Activated naive CD4-positive, alpha-beta T cell treated with anti-CD3 and anti-CD28 coated beads for 36 hours (primary cell): ENCODE data around the gene TLR9. TPM values are rescaled to one million over a fixed set of nuclear protein-coding genes. Genes with fewer than 3 reads are reported as not detected.
A peak's percentile ranks its signal among the peaks of the same experiment; 100 is the strongest.

Experiments used
- CTCF ChIA-PET: fragments of 350-600 bp; sonication (Branson Sonifier 250); formaldehyde crosslinking; loops from one replicate; lab custom pipeline; 2021; ENCODE audit warnings: antibody characterized with exemption; lab: Charles Lee
- DNase-seq: peaks from one replicate; pipeline ENCODE4 v3.0.0-alpha.2; 2020
- H3K27ac Mint-ChIP-seq: one replicate; pipeline ENCODE4 v1.8.0; 2021; ENCODE audit warnings: mild to moderate bottlenecking, mixed read lengths
- H3K27me3 Mint-ChIP-seq: one replicate; pipeline ENCODE4 v1.8.0; 2021; ENCODE audit warnings: low read depth, mixed read lengths
- H3K36me3 Mint-ChIP-seq: one replicate; pipeline ENCODE4 v1.8.0; 2021; ENCODE audit warnings: low read depth, mixed read lengths
- H3K4me1 Mint-ChIP-seq: one replicate; pipeline ENCODE4 v1.8.0; 2021; ENCODE audit warnings: low read depth, mixed read lengths
- H3K4me3 Mint-ChIP-seq: one replicate; pipeline ENCODE4 v1.8.0; 2021; ENCODE audit warnings: mild to moderate bottlenecking, moderate library complexity, mixed read lengths
- H3K9me3 Mint-ChIP-seq: one replicate; pipeline ENCODE4 v1.8.0; 2021; ENCODE audit warnings: mixed read lengths
- intact Hi-C: fragments of 100-400 bp; cut with micrococcal nuclease; formaldehyde crosslinking; loops from one replicate; pipeline ENCODE4 v1.15.1; 2023
- total RNA-seq, 2 experiments: library from RNA; stranded (reverse); gene quantifications; one replicate each; pipeline ENCODE4 v1.2.3, GENCODE V29; 2021

Gene TLR9
- total RNA-seq, 2 experiments from 2014 or later, result 0.62 to 0.89 TPM

DNA sequence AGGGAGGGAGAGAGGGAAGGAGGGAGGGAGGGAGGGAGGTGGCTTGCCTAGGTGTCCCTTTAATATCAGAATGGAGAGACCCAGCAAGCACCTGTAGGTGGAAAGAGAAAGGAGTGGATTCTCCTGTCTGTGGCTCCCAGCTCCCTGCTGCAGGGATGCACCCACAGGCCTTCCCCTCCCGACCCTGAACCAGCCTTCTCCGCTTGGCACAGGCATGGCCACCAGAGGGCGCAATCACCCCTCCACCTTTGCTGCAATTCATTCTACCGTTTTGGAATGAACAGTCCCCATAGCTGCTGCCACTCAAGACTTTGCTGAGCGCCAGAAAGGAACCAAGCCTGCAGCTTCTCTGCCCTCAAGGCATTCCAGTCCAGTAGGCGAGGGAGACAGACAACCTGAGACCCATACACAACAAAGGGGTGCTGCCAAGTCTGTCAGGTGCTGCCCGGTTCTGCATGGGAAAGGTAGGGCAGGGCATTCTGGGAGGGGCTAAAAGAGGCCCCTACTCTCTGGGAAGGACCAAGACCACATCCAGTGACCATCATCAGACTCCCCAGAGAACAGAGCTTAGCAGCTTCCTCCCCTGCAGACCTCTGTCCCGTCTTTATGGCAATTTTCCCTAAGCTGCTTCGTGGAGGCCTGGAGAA is 4.9 kb downstream of the TLR9 start:
- Mint-ChIP-seq H3K27me3 (no peaks in the 10 kb centered on the region), H3K4me3 (no peak overlapping the region), H3K36me3 (peaks cover 5% of the 10 kb centered on the region), H3K4me1 (peaks cover 82% of the 10 kb centered on the region), H3K27ac (no peak overlapping the region), H3K9me3 (no peaks in the 10 kb centered on the region)
- DNase-seq, result peak; percentile 97
- intact Hi-C loops, result loop anchor here (1.0 to 10.0 kb wide), 5 partner anchors 20 to 226 kb away; partner anchors contain the start of gene DUSP7
- CTCF ChIA-PET, result interaction anchor here (0.7 to 14.1 kb wide), 41 partner anchors 9 to 279 kb away, joined by 3 to 314 read pairs (median 5); partner anchors contain the start of genes ABHD14B, ACY1, ALAS1 and GLYCTK

DNA sequence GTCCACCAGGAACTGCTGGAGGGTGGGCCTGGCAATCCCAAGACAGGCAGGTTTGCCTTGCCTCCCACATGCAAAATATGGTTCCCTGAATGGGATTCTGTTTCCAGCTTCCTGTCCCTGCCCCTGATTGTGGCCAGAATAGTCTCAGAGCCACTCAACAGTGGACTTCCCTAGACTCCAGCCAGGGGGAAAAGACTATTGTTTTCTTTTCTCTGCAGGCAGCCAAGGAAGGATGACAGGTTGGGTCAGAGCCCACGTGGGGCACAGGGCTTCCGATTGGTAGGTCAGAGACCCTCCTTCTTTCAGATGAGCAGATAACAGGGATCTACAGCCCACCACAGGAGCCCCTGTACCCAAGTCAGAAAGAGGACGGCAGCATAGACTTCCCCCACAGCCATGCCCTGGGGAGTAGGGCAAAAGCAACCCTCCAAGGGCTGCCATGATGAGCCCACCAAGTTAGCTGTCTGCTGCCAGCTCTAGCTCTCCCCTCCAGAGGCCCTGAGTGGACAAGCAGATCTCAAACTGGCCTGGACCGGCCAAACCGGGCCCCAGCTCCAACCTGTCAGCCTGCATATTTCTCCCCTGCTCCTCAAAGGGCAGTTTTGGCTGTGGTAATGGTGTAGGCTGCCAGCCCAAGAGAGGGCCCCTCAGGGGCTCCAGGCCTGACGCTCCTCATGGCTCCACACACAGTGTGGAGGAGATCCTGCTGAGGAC is 6.4 kb downstream of the TLR9 start:
- Mint-ChIP-seq H3K4me3 (no peak overlapping the region), H3K36me3 (peaks cover 7% of the 10 kb centered on the region), H3K4me1 (peaks cover 70% of the 10 kb centered on the region), H3K9me3 (no peaks in the 10 kb centered on the region), H3K27ac (no peak overlapping the region), H3K27me3 (no peaks in the 10 kb centered on the region)
- no peak for DNase-seq
- CTCF ChIA-PET, result interaction anchor here (1.0 to 14.1 kb wide), 21 partner anchors 8 to 246 kb away, joined by 3 to 314 read pairs (median 5); partner anchors contain the start of genes ABHD14B and ALAS1
- intact Hi-C loops, result loop anchor here (5.0 kb wide), 2 partner anchors 67 to 217 kb away; partner anchors contain the start of gene POC1A

DNA sequence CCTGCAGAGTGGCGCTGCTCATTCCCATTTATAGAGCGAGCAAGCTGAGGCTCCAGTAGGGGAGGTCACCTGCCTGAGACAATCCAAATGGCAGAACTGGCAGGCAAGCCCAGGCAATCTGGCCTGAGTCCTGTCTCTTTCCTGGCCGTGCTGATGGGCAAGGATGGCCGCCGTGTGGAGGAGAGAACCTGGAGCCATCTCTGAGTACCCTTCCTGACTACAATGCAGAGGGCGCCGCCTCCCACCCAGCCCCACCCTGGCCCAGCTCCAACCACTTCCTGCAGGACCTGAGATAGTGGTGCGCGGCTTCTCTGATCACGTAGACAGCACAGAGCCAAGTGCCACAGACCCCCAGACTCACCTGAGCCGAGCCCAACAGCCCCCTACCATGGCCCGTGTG is 7.0 kb downstream of the TLR9 start:
- Mint-ChIP-seq H3K27me3 (no peaks in the 10 kb centered on the region), H3K36me3 (peaks cover 12% of the 10 kb centered on the region), H3K27ac (peak overlapping the region; percentile 29), H3K4me1 (peaks cover 64% of the 10 kb centered on the region), H3K4me3 (peak overlapping the region; percentile 4), H3K9me3 (no peaks in the 10 kb centered on the region)
- CTCF ChIA-PET, result interaction anchor here (0.5 to 14.1 kb wide), 7 partner anchors 13 to 121 kb away, joined by 3 to 314 read pairs (median 6); partner anchors contain the start of gene GLYCTK
- DNase-seq, result peak; percentile 50
- intact Hi-C loops, result loop anchor here (5.0 kb wide), 2 partner anchors 66 to 216 kb away; partner anchors contain the start of gene POC1A

DNA sequence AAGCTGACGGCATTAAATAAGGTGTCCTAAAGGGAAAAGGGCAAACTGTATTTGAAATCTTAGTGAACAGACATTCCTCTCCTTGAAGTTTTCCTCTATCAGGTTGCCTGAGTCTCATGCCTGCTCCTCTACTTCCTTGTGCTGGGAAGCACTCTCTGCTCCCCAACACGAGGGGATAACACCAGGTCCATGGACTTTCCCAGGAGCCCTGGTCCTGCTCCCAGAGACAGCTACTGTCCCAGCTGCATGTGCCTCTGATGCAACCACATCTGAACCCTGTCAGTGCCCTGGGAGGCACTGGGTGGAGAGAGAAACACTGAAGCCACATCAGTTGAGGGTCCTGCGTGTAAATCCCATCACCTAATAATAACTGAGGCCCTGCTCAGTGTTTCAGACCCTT is 7.4 kb downstream of the TLR9 start:
- H3K9me3 Mint-ChIP-seq, result no peaks in the 10 kb centered on the region
- peaks cover 60% of the 10 kb centered on the region for H3K4me1 Mint-ChIP-seq
- H3K36me3 Mint-ChIP-seq, result peaks cover 15% of the 10 kb centered on the region
- CTCF ChIA-PET, result interaction anchor here (0.5 to 14.1 kb wide), 8 partner anchors 9 to 122 kb away, joined by 3 to 314 read pairs (median 5); partner anchors contain the start of gene GLYCTK
- no peak for DNase-seq
- no peaks in the 10 kb centered on the region for H3K27me3 Mint-ChIP-seq
- peak overlapping the region; percentile 29 for H3K27ac Mint-ChIP-seq
- intact Hi-C loops, result loop anchor here (5.0 kb wide), 2 partner anchors 66 to 216 kb away; partner anchors contain the start of gene POC1A
- H3K4me3 Mint-ChIP-seq, result peak overlapping the region; percentile 4

DNA sequence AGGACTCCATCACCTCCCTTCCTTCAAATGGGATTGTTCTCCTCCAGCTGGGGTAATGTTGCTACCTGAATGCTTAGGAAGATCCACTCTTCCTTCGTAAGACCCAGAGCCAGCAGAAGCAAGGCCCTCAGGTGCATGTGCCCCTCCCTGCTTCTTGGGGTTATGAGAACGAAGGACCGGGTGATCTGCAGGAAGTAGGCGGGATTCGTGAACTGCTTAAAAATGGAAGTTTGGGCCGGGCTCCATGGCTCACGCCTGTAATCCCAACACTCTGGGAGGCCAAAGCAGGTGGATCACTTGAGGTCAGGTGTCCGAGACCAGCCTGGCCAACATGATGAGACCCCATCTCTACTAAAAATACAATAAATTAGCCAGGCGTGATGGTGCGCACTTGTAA is 8.0 kb downstream of the TLR9 start:
- no peaks in the 10 kb centered on the region for H3K9me3 Mint-ChIP-seq

DNA sequence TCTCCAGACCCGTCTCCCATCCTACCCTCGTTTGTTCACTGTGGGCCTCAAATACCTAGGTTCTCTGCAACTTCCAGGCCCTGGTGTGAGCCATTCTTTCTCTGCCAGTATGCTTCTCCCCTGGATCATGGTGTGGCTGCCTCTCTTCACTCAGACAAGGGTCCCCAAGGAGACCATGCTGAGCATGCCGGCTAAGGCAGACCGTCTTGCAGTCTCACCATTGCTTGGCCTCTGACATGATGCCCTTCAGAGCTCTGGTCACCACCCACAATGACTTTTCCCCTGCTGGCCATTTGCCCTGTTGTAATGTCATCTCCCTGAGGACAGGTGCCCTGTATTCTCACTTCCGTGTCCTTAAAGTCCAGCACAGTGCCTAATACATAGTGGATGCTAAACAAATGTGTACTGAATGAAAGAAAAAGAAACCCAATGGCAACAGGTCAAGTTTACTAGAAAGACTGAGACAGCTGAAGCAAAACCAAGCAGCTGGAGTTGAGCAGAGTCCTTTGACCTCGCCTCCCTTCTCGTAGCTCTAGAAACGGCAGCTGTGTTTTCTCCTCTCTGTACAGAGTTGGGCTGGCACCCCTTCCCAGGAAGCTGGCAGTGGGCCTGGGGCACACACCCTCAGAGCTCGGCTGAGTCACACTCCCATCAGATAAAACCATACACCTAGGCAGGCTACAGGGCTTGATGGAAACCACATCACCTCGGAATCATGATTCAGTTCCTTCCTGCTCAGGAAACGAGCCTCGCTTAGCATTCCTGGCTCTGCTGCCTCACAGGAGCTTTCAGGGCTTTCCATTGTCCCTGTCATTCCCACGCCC is 8.6 kb downstream of the TLR9 start:
- no peaks in the 10 kb centered on the region for H3K27me3 Mint-ChIP-seq
- peaks cover 47% of the 10 kb centered on the region for H3K4me1 Mint-ChIP-seq
- H3K9me3 Mint-ChIP-seq, result no peaks in the 10 kb centered on the region
- intact Hi-C loops, result loop anchor here (1.0 to 5.0 kb wide), 3 partner anchors 18 to 214 kb away; partner anchors contain the start of genes ALAS1 and POC1A
- DNase-seq, result peak; percentile 73
- H3K27ac Mint-ChIP-seq, result peak overlapping the region; percentile 72
- CTCF ChIA-PET, result interaction anchor here (0.8 to 14.1 kb wide), 5 partner anchors 10 to 123 kb away, joined by 3 to 314 read pairs (median 6); no protein-coding TSS in a partner anchor
- H3K4me3 Mint-ChIP-seq, result peak overlapping the region; percentile 2
- peaks cover 23% of the 10 kb centered on the region for H3K36me3 Mint-ChIP-seq

More for the DNA sequence above, 8.0 kb downstream of the TLR9 start:
- DNase-seq, result no peak
- intact Hi-C loops, result loop anchor here (1.0 to 5.0 kb wide), 3 partner anchors 19 to 215 kb away; partner anchors contain the start of genes ALAS1 and POC1A
- Mint-ChIP-seq H3K27ac (peak overlapping the region; percentile 72), H3K4me1 (peaks cover 53% of the 10 kb centered on the region), H3K27me3 (no peaks in the 10 kb centered on the region), H3K36me3 (peaks cover 19% of the 10 kb centered on the region), H3K4me3 (peak overlapping the region; percentile 2)
- CTCF ChIA-PET, result interaction anchor here (0.8 to 14.1 kb wide), 6 partner anchors 10 to 122 kb away, joined by 3 to 314 read pairs (median 7); no protein-coding TSS in a partner anchor

DNA sequence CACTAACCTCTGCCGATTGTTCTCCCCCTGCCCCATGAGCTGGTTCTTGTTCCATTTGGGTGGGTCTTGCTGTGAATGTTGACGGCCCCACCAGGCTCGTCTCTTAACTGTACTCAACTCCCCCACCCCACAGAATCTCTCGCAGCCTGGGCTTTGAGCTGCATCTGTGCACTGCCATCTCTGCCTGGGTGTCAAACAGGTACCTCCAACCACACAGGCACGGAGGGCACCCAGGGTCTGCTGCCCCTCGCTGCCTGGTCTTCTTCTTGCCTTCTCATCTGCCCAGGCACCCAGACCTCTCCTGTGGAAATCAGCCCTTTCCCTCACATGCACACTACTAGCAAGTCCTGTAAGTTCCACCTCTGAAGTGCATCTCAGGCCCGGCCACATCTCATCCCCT is 10.1 kb downstream of the TLR9 start:
- no peaks in the 10 kb centered on the region for H3K27me3 Mint-ChIP-seq
- no peak overlapping the region for H3K27ac Mint-ChIP-seq
- H3K36me3 Mint-ChIP-seq, result peaks cover 23% of the 10 kb centered on the region
- CTCF ChIA-PET, result interaction anchor here (0.5 to 14.1 kb wide), 2 partner anchors 62 to 125 kb away, joined by 3 to 314 read pairs; no protein-coding TSS in a partner anchor
- no peak overlapping the region for H3K4me3 Mint-ChIP-seq
- intact Hi-C loops, result loop anchor here (5.0 kb wide), 2 partner anchors 63 to 213 kb away; partner anchors contain the start of gene POC1A
- H3K9me3 Mint-ChIP-seq, result no peaks in the 10 kb centered on the region
- peaks cover 33% of the 10 kb centered on the region for H3K4me1 Mint-ChIP-seq
- no peak for DNase-seq

DNA sequence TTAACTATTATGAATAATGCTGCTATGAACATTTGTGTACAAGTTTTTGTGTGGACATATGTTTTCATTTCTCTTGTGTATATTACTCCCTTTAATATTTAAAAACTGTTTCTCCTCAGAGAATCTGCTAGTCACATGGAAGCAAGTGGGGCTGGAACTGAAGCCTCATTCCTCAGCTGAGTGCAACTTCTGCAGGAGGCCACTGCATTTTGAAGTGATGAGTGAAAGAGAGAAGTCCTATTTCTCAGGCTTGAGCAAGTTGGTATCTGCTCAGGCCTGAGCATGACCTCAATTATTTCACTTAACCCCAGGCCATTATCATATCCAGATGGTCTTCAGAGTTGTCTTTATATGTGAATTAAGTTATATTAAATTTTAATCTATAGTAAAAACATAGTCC is 11.5 kb downstream of the TLR9 start:
- Mint-ChIP-seq H3K4me3 (no peak overlapping the region), H3K36me3 (peaks cover 32% of the 10 kb centered on the region)
- no peak for DNase-seq

DNA sequence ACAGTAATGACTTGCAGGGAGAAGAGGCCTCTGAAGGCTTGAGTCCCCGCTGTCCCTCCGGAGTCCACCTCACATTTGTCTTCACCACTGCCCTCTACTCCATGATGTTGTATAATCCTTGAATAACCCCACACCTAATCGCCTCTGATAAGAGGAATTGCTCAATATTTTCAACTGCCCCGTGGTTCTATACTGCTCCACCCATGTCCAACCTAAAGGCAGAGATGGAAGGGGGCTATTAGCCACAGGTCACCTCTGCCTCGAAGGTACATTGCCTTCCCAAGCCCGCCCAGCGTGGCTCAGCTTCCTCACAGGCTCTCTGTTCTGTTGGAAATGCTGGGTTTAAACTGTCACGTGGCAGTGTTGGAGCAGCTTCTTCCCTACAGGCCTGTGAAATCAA is 12.4 kb downstream of the TLR9 start:
- intact Hi-C loops, result no loop called here
- H3K27ac Mint-ChIP-seq, result no peak overlapping the region
- H3K27me3 Mint-ChIP-seq, result no peaks in the 10 kb centered on the region
- CTCF ChIA-PET, result interaction anchor here (1.1 to 1.4 kb wide), 2 partner anchors 9 to 126 kb away, joined by 4 to 6 read pairs; no protein-coding TSS in a partner anchor
- no peaks in the 10 kb centered on the region for H3K9me3 Mint-ChIP-seq
- peaks cover 19% of the 10 kb centered on the region for H3K4me1 Mint-ChIP-seq
- no peak for DNase-seq
- no peak overlapping the region for H3K4me3 Mint-ChIP-seq
- peaks cover 38% of the 10 kb centered on the region for H3K36me3 Mint-ChIP-seq

More for the DNA sequence above, 11.5 kb downstream of the TLR9 start:
- CTCF ChIA-PET, result interaction anchor here (1.1 to 14.1 kb wide), 2 partner anchors 125 to 126 kb away, joined by 6 to 314 read pairs; no protein-coding TSS in a partner anchor
- H3K4me1 Mint-ChIP-seq, result peaks cover 27% of the 10 kb centered on the region
- H3K27me3 Mint-ChIP-seq, result no peaks in the 10 kb centered on the region
- no peaks in the 10 kb centered on the region for H3K9me3 Mint-ChIP-seq
- no peak overlapping the region for H3K27ac Mint-ChIP-seq
- intact Hi-C loops, result no loop called here

DNA sequence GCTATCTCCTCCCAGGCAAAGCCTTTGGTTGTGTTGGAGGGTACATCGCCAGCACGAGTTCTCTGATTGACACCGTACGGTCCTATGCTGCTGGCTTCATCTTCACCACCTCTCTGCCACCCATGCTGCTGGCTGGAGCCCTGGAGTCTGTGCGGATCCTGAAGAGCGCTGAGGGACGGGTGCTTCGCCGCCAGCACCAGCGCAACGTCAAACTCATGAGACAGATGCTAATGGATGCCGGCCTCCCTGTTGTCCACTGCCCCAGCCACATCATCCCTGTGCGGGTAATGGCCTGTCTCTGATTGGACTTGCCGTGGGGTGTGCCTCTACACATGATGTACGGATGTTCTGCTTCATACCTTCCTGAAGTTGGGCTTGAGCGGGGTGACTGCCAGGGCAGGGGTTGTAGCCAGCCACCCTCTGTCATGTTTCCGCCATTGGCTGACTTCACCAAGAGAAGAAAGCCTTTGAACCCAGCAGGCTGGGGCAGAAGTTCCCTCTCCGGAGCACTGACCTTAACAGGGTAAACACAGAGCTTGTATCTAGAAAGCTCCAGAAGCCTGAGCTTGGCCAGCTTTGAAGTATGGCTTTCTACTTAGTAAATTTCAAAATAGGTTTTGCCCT is 14.1 kb downstream of the TLR9 start:
- Mint-ChIP-seq H3K4me1 (peaks cover 4% of the 10 kb centered on the region), H3K9me3 (no peaks in the 10 kb centered on the region), H3K4me3 (no peak overlapping the region), H3K27me3 (no peaks in the 10 kb centered on the region), H3K27ac (no peak overlapping the region), H3K36me3 (peaks cover 45% of the 10 kb centered on the region)
- intact Hi-C loops, result no loop called here
- DNase-seq, result no peak
- CTCF ChIA-PET, result interaction anchor here (1.2 to 2.9 kb wide), 2 partner anchors 9 to 128 kb away, joined by 5 to 14 read pairs; no protein-coding TSS in a partner anchor
